Bone marrow (tissue), 2 donors: ENCODE data around the gene GLCE.
"Not testable (repeated sequence)": the region's sequence is repeated elsewhere in the genome, so short reads cannot be mapped to it uniquely, and the experiment has no call there.

Source experiments
- DNase-seq, 2 donors: peaks; one replicate each; lab custom pipeline; 2025; lab: John Stamatoyannopoulos, UW

GLCE gene

GRCh38 chr15:69159805-69160140, 662 bp upstream of the GLCE start:
- no peak for DNase-seq

- DNase-seq, result no peak
Measured at GRCh38 chr15:69161079-69161877, 843 bp downstream of the GLCE start.

GRCh38 chr15:69161878-69162213, 1.4 kb downstream of the GLCE start:
- no peak for DNase-seq

GRCh38 chr15:69163141-69163669, 2.8 kb downstream of the GLCE start:
- DNase-seq, result no peak

- no peak for DNase-seq
Measured at GRCh38 chr15:69164807-69165636, 4.6 kb downstream of the GLCE start.

GRCh38 chr15:69165637-69166025, 5.2 kb downstream of the GLCE start:
- no peak for DNase-seq

GRCh38 chr15:69167218-69167846, 6.9 kb downstream of the GLCE start:
- DNase-seq, result no peak

GRCh38 chr15:69168361-69168760, 7.9 kb downstream of the GLCE start:
- DNase-seq, result not testable (repeated sequence)

GRCh38 chr15:69169540-69169939, 9.1 kb downstream of the GLCE start:
- DNase-seq, result not testable (repeated sequence)

GRCh38 chr15:69170597-69170996, 10.2 kb downstream of the GLCE start:
- no peak for DNase-seq

GRCh38 chr15:69172847-69173246, 12.4 kb downstream of the GLCE start:
- DNase-seq, result no peak

- no peak for DNase-seq
Measured at GRCh38 chr15:69175536-69175935, 15.1 kb downstream of the GLCE start.

GRCh38 chr15:69181424-69181823, 21.0 kb downstream of the GLCE start:
- no peak for DNase-seq

- DNase-seq, result no peak
Measured at GRCh38 chr15:69185216-69185615, 24.8 kb downstream of the GLCE start.

- DNase-seq, result no peak
Measured at GRCh38 chr15:69185706-69186105, 25.3 kb downstream of the GLCE start.

- no peak for DNase-seq
Measured at GRCh38 chr15:69189157-69189556, 28.7 kb downstream of the GLCE start.

- DNase-seq, result no peak
Measured at GRCh38 chr15:69190091-69190490, 29.7 kb downstream of the GLCE start.

- DNase-seq, result no peak
Measured at GRCh38 chr15:69190504-69190903, 30.1 kb downstream of the GLCE start.

- DNase-seq, result no peak
Measured at GRCh38 chr15:69194025-69194827, 33.8 kb downstream of the GLCE start.

GRCh38 chr15:69194854-69195253, 34.4 kb downstream of the GLCE start:
- DNase-seq, result no peak

- no peak for DNase-seq
Measured at GRCh38 chr15:69200832-69201745, 40.7 kb downstream of the GLCE start.
